Mesothelial cell of epicardium (in vitro differentiated cells): Measurements from ENCODE around the gene SEMA6A. TPM values are rescaled to one million over a fixed set of nuclear protein-coding genes. Genes with fewer than 3 reads are reported as not detected.

Experiments used
- DNase-seq, 2 experiments: peaks; one replicate each; pipeline ENCODE4 v3.0.0; 2021; ENCODE audit warnings: low spot score in 2 of 2; ENCODE audit not compliant: unreplicated experiment in 2 of 2
- H3K27ac Mint-ChIP-seq: 2 replicates; pipeline ENCODE4 v1.8.0; 2021; ENCODE audit warnings: mixed read lengths
- H3K27me3 Mint-ChIP-seq: 2 replicates; pipeline ENCODE4 v1.8.0; 2021; ENCODE audit warnings: low read depth, mixed read lengths
- H3K36me3 Mint-ChIP-seq: 2 replicates; pipeline ENCODE4 v1.8.0; 2021; ENCODE audit warnings: mixed read lengths
- H3K4me1 Mint-ChIP-seq: 2 replicates; pipeline ENCODE4 v1.8.0; 2021; ENCODE audit warnings: mixed read lengths
- H3K4me3 Mint-ChIP-seq: 2 replicates; pipeline ENCODE4 v1.8.0; 2021; ENCODE audit warnings: mild to moderate bottlenecking, moderate library complexity, mixed read lengths
- H3K9me3 Mint-ChIP-seq: 2 replicates; pipeline ENCODE4 v1.8.0; 2021; ENCODE audit warnings: mixed read lengths
- CTCF ChIP-seq: fragments of 200-600 bp; sonication (generic); IDR thresholded peaks from one replicate; pipeline ENCODE4 v1.5.0; 2021; ENCODE audit warnings: antibody characterized with exemption; ENCODE audit not compliant: unreplicated experiment
- total RNA-seq: library from RNA; stranded (reverse); gene quantifications from 3 replicates; pipeline ENCODE4 v1.2.1, GENCODE V29; 2021

The SEMA6A gene
- total RNA-seq, 1 donor from 2014 or later: 129 TPM

- no peak overlapping the region for H3K27ac Mint-ChIP-seq
- no peaks in the 10 kb centered on the region for H3K27me3 Mint-ChIP-seq
- no peak overlapping the region for H3K4me3 Mint-ChIP-seq
- no peaks in the 10 kb centered on the region for H3K36me3 Mint-ChIP-seq
- no peaks in the 10 kb centered on the region for H3K9me3 Mint-ChIP-seq
- H3K4me1 Mint-ChIP-seq: peaks cover 40% of the 10 kb centered on the region
- TF ChIP-seq CTCF: no peak
- DNase-seq: no peak
Observed at GRCh38 chr5:116559239-116559638, 15.4 kb downstream of the SEMA6A start.

GRCh38 chr5:116557669-116558271, 16.9 kb downstream of the SEMA6A start:
- H3K27ac Mint-ChIP-seq: no peak overlapping the region
- no peaks in the 10 kb centered on the region for H3K36me3 Mint-ChIP-seq
- H3K27me3 Mint-ChIP-seq: no peaks in the 10 kb centered on the region
- TF ChIP-seq CTCF: peak; percentile 36
- no peaks in the 10 kb centered on the region for H3K9me3 Mint-ChIP-seq
- H3K4me1 Mint-ChIP-seq: peaks cover 39% of the 10 kb centered on the region
- no peak overlapping the region for H3K4me3 Mint-ChIP-seq
- no peak for DNase-seq

- no peaks in the 10 kb centered on the region for H3K36me3 Mint-ChIP-seq
- H3K27ac Mint-ChIP-seq: no peak overlapping the region
- no peak for DNase-seq
- no peaks in the 10 kb centered on the region for H3K27me3 Mint-ChIP-seq
- H3K4me3 Mint-ChIP-seq: no peak overlapping the region
- no peak for TF ChIP-seq CTCF
- peaks cover 47% of the 10 kb centered on the region for H3K4me1 Mint-ChIP-seq
- no peaks in the 10 kb centered on the region for H3K9me3 Mint-ChIP-seq
Observed at GRCh38 chr5:116554764-116555163, 19.9 kb downstream of the SEMA6A start.

- Mint-ChIP-seq H3K27me3 (no peaks in the 10 kb centered on the region), H3K36me3 (peaks cover under 1% of the 10 kb centered on the region), H3K4me3 (no peak overlapping the region), H3K9me3 (no peaks in the 10 kb centered on the region), H3K27ac (no peak overlapping the region), H3K4me1 (peaks cover 45% of the 10 kb centered on the region)
- TF ChIP-seq CTCF: no peak
- DNase-seq: no peak
Observed at GRCh38 chr5:116553366-116553765, 21.3 kb downstream of the SEMA6A start.

- no peak for DNase-seq
- peaks cover 15% of the 10 kb centered on the region for H3K36me3 Mint-ChIP-seq
- peaks cover 30% of the 10 kb centered on the region for H3K4me1 Mint-ChIP-seq
- TF ChIP-seq CTCF: no peak
- H3K27me3 Mint-ChIP-seq: no peaks in the 10 kb centered on the region
- no peak overlapping the region for H3K27ac Mint-ChIP-seq
- peaks cover 7% of the 10 kb centered on the region for H3K9me3 Mint-ChIP-seq
- no peak overlapping the region for H3K4me3 Mint-ChIP-seq
Observed at GRCh38 chr5:116550082-116550481, 24.5 kb downstream of the SEMA6A start.

GRCh38 chr5:116546743-116547124, 27.9 kb downstream of the SEMA6A start:
- DNase-seq: no peak
- H3K9me3 Mint-ChIP-seq: peaks cover 7% of the 10 kb centered on the region
- no peak overlapping the region for H3K27ac Mint-ChIP-seq
- H3K36me3 Mint-ChIP-seq: peaks cover 19% of the 10 kb centered on the region
- TF ChIP-seq CTCF: no peak
- H3K4me3 Mint-ChIP-seq: no peak overlapping the region
- no peaks in the 10 kb centered on the region for H3K27me3 Mint-ChIP-seq
- H3K4me1 Mint-ChIP-seq: peaks cover 34% of the 10 kb centered on the region
